Measurements from ENCODE around the gene PDSS1.

The PDSS1 gene

GRCh38 chr10:26703096-26703495 lies 5.6 kb downstream of the PDSS1 start:
- FAIRE-seq (no peak), DNase-seq (ENCODE audit: insufficient read length) (no peak)
- TF ChIP-seq POLR2A (IDR thresholded peaks at IDR 0.05; ENCODE audit: low read depth, low read length), result no peak
- TF ChIP-seq POLR2AphosphoS5 (IDR thresholded peaks at IDR 0.05; ENCODE audit: low read depth, low read length), result no peak
- TF ChIP-seq TAF1 (IDR thresholded peaks at IDR 0.05; ENCODE audit: borderline replicate concordance, low read depth, low read length), result no peak

GRCh38 chr10:26703974-26704373 lies 6.5 kb downstream of the PDSS1 start:
- FAIRE-seq, result no peak

GRCh38 chr10:26706206-26706605 lies 8.7 kb downstream of the PDSS1 start:
- DNase-seq (ENCODE audit: insufficient read length) (no peak), FAIRE-seq (no peak)
- no peak for TF ChIP-seq TAF1 (IDR thresholded peaks at IDR 0.05; ENCODE audit: borderline replicate concordance, low read depth, low read length)
- no peak for TF ChIP-seq POLR2AphosphoS5 (IDR thresholded peaks at IDR 0.05; ENCODE audit: low read depth, low read length)
- no peak for TF ChIP-seq POLR2A (IDR thresholded peaks at IDR 0.05; ENCODE audit: low read depth, low read length)

More at GRCh38 chr10:26703974-26704373, 6.5 kb downstream of the PDSS1 start:
- TF ChIP-seq POLR2A (IDR thresholded peaks at IDR 0.05; ENCODE audit: low read depth, low read length), result no peak
- no peak for TF ChIP-seq TAF1 (IDR thresholded peaks at IDR 0.05; ENCODE audit: borderline replicate concordance, low read depth, low read length)
- no peak for TF ChIP-seq POLR2AphosphoS5 (IDR thresholded peaks at IDR 0.05; ENCODE audit: low read depth, low read length)
- DNase-seq (ENCODE audit: insufficient read length), result no peak

- DNase-seq (ENCODE audit: insufficient read length), result no peak
- TF ChIP-seq POLR2A (IDR thresholded peaks at IDR 0.05; ENCODE audit: low read depth, low read length), result no peak
- no peak for TF ChIP-seq POLR2AphosphoS5 (IDR thresholded peaks at IDR 0.05; ENCODE audit: low read depth, low read length)
- TF ChIP-seq TAF1 (IDR thresholded peaks at IDR 0.05; ENCODE audit: borderline replicate concordance, low read depth, low read length), result no peak
- no peak for FAIRE-seq
These were observed 9.4 kb downstream of the PDSS1 start for GRCh38 chr10:26706936-26707335.

- FAIRE-seq, result no peak
- DNase-seq (ENCODE audit: insufficient read length), result no peak
- no peak for TF ChIP-seq TAF1 (IDR thresholded peaks at IDR 0.05; ENCODE audit: borderline replicate concordance, low read depth, low read length)
- no peak for TF ChIP-seq POLR2AphosphoS5 (IDR thresholded peaks at IDR 0.05; ENCODE audit: low read depth, low read length)
- no peak for TF ChIP-seq POLR2A (IDR thresholded peaks at IDR 0.05; ENCODE audit: low read depth, low read length)
These were observed 13.8 kb downstream of the PDSS1 start for GRCh38 chr10:26711324-26711723.

GRCh38 chr10:26714415-26715136 lies 17.1 kb downstream of the PDSS1 start:
- no peak for TF ChIP-seq TAF1 (IDR thresholded peaks at IDR 0.05; ENCODE audit: borderline replicate concordance, low read depth, low read length)
- no peak for TF ChIP-seq POLR2A (IDR thresholded peaks at IDR 0.05; ENCODE audit: low read depth, low read length)
- TF ChIP-seq POLR2AphosphoS5 (IDR thresholded peaks at IDR 0.05; ENCODE audit: low read depth, low read length), result no peak
- no peak for DNase-seq (ENCODE audit: insufficient read length)
- FAIRE-seq, result peak; percentile 14

GRCh38 chr10:26715137-26715487 lies 17.6 kb downstream of the PDSS1 start:
- TF ChIP-seq TAF1 (IDR thresholded peaks at IDR 0.05; ENCODE audit: borderline replicate concordance, low read depth, low read length) (no peak), POLR2AphosphoS5 (IDR thresholded peaks at IDR 0.05; ENCODE audit: low read depth, low read length) (no peak), POLR2A (IDR thresholded peaks at IDR 0.05; ENCODE audit: low read depth, low read length) (no peak)
- FAIRE-seq (no peak), DNase-seq (ENCODE audit: insufficient read length) (no peak)

- TF ChIP-seq POLR2A (IDR thresholded peaks at IDR 0.05; ENCODE audit: low read depth, low read length) (no peak), POLR2AphosphoS5 (IDR thresholded peaks at IDR 0.05; ENCODE audit: low read depth, low read length) (no peak), TAF1 (IDR thresholded peaks at IDR 0.05; ENCODE audit: borderline replicate concordance, low read depth, low read length) (no peak)
- FAIRE-seq (no peak), DNase-seq (ENCODE audit: insufficient read length) (no peak)
These were observed 20.0 kb downstream of the PDSS1 start for GRCh38 chr10:26717476-26717875.

- FAIRE-seq, result no peak
- TF ChIP-seq POLR2A (IDR thresholded peaks at IDR 0.05; ENCODE audit: low read depth, low read length) (no peak), TAF1 (IDR thresholded peaks at IDR 0.05; ENCODE audit: borderline replicate concordance, low read depth, low read length) (no peak), POLR2AphosphoS5 (IDR thresholded peaks at IDR 0.05; ENCODE audit: low read depth, low read length) (no peak)
- DNase-seq (ENCODE audit: insufficient read length), result no peak
These were observed 24.1 kb downstream of the PDSS1 start for GRCh38 chr10:26721561-26721960.

- DNase-seq (ENCODE audit: insufficient read length) (no peak), FAIRE-seq (no peak)
- TF ChIP-seq TAF1 (IDR thresholded peaks at IDR 0.05; ENCODE audit: borderline replicate concordance, low read depth, low read length) (no peak), POLR2AphosphoS5 (IDR thresholded peaks at IDR 0.05; ENCODE audit: low read depth, low read length) (no peak), POLR2A (IDR thresholded peaks at IDR 0.05; ENCODE audit: low read depth, low read length) (no peak)
These were observed 25.5 kb downstream of the PDSS1 start for GRCh38 chr10:26723016-26723415.

- TF ChIP-seq POLR2A (IDR thresholded peaks at IDR 0.05; ENCODE audit: low read depth, low read length) (no peak), POLR2AphosphoS5 (IDR thresholded peaks at IDR 0.05; ENCODE audit: low read depth, low read length) (no peak), TAF1 (IDR thresholded peaks at IDR 0.05; ENCODE audit: borderline replicate concordance, low read depth, low read length) (no peak)
- peak; percentile 98 for FAIRE-seq
- DNase-seq (ENCODE audit: insufficient read length), result no peak
These were observed 28.6 kb downstream of the PDSS1 start for GRCh38 chr10:26725837-26726727.

Data from GM12892 (cell line).